Tibial artery (tissue), 4 donors: ENCODE results near the gene ALG11.
"Not testable (repeated sequence)": the region's sequence is repeated elsewhere in the genome, so short reads cannot be mapped to it uniquely, and the experiment has no call there.

Experiments used
- DNase-seq, 2 donors: peaks; one replicate each; pipeline ENCODE4 v3.0.0-alpha.2; 2019
- H3K27ac ChIP-seq, 2 donors: fragments of 200-600 bp; sonication (generic) in 1 of 2; 1 replicate in 1 of 2; 2 replicates in 1 of 2; pipeline ENCODE4 v1.5.1; 2018 to 2019; ENCODE audit warnings: mild to moderate bottlenecking in 1 of 2
- H3K27me3 ChIP-seq, 2 donors: fragments of 200-600 bp; sonication (generic) in 1 of 2; one replicate each; pipeline versions ENCODE4 v1.5.1 to v1.6.0; 2016 to 2019
- H3K36me3 ChIP-seq, 3 donors: fragments of 200-600 bp; sonication (generic) in 2 of 3; one replicate each; pipeline ENCODE4 v1.5.1; 2016 to 2019; ENCODE audit warnings: mild to moderate bottlenecking in 2 of 3
- H3K4me1 ChIP-seq, 4 donors: fragments of 200-600 bp; sonication (generic) in 2 of 4; 1 replicate in 3 of 4; 2 replicates in 1 of 4; pipeline ENCODE4 v1.5.1; 2016 to 2019
- H3K4me3 ChIP-seq, 2 donors: fragments of 200-600 bp; sonication (generic) in 1 of 2; 1 replicate in 1 of 2; 2 replicates in 1 of 2; pipeline ENCODE4 v1.5.1; 2018 to 2019; ENCODE audit warnings: mild to moderate bottlenecking in 2 of 2
- H3K9me3 ChIP-seq, 3 donors: fragments of 200-600 bp; sonication (generic) in 1 of 3; one replicate each; pipeline ENCODE4 v1.5.1; 2016 to 2019
- CTCF ChIP-seq, 2 experiments: fragments of 200-600 bp in 1 of 2; fragments of 450-650 bp in 1 of 2; IDR thresholded peaks; one replicate each; pipeline ENCODE4 v1.5.1; 2017 to 2019; ENCODE audit warnings: antibody characterized with exemption in 2 of 2, mild to moderate bottlenecking in 1 of 2, moderate library complexity in 1 of 2
- intact Hi-C: fragments of 100-400 bp; cut with DNase I; formaldehyde crosslinking; loops from one replicate; pipeline ENCODE4 v1.15.0; 2023; ENCODE audit warnings: low total_unique reads

The ALG11 gene

GRCh38 chr13:51978796-51979556 lies 33.2 kb upstream of the ALG11 start:
- Histone ChIP-seq H3K27ac (no peak overlapping the region), H3K27me3 (no peaks in the 10 kb centered on the region), H3K4me3 (no peak overlapping the region), H3K36me3 (no peaks in the 10 kb centered on the region), H3K9me3 (no peaks in the 10 kb centered on the region), H3K4me1 (peaks cover 0 to 19% (median 2%) of the 10 kb centered on the region in 4 donors)
- TF ChIP-seq CTCF (IDR thresholded peaks at IDR 0.05) = no peak
- DNase-seq = no peak
- intact Hi-C loops = no loop called here

GRCh38 chr13:51980908-51981307 lies 31.3 kb upstream of the ALG11 start:
- DNase-seq = no peak
- Histone ChIP-seq H3K9me3 (no peaks in the 10 kb centered on the region), H3K4me1 (peaks cover 0 to 19% (median 2%) of the 10 kb centered on the region in 4 donors), H3K27ac (no peak overlapping the region), H3K36me3 (no peaks in the 10 kb centered on the region), H3K4me3 (no peak overlapping the region), H3K27me3 (no peaks in the 10 kb centered on the region)
- no peak for TF ChIP-seq CTCF (IDR thresholded peaks at IDR 0.05)
- intact Hi-C loops = no loop called here

- Histone ChIP-seq H3K27me3 (no peaks in the 10 kb centered on the region), H3K27ac (no peak overlapping the region), H3K9me3 (no peaks in the 10 kb centered on the region), H3K36me3 (no peaks in the 10 kb centered on the region), H3K4me1 (peaks cover 0 to 19% (median 2%) of the 10 kb centered on the region in 4 donors), H3K4me3 (no peak overlapping the region)
- DNase-seq = no peak
- TF ChIP-seq CTCF (IDR thresholded peaks at IDR 0.05) = no peak
- intact Hi-C loops = no loop called here
These were observed 30.8 kb upstream of the ALG11 start for GRCh38 chr13:51981355-51981754.

GRCh38 chr13:51983292-51983691 lies 28.9 kb upstream of the ALG11 start:
- H3K9me3 ChIP-seq, H3K36me3 ChIP-seq, H3K4me3 ChIP-seq, DNase-seq, H3K27ac ChIP-seq, H3K27me3 ChIP-seq, intact Hi-C loops: not testable (repeated sequence)
- H3K4me1 ChIP-seq = peaks cover 0 to 19% (median 2%) of the 10 kb centered on the region in 4 donors

- H3K9me3 ChIP-seq, intact Hi-C loops: not testable (repeated sequence)
These were observed 27.3 kb upstream of the ALG11 start for GRCh38 chr13:51984904-51985303.

GRCh38 chr13:51988988-51989618 lies 23.1 kb upstream of the ALG11 start:
- no peaks in the 10 kb centered on the region for H3K27me3 ChIP-seq
- no peaks in the 10 kb centered on the region for H3K36me3 ChIP-seq
- no peak for DNase-seq
- H3K4me3 ChIP-seq = no peak overlapping the region
- no peak overlapping the region for H3K27ac ChIP-seq
- peaks cover 0 to 5% (median 0%) of the 10 kb centered on the region in 3 donors for H3K9me3 ChIP-seq
- no peaks in the 10 kb centered on the region for H3K4me1 ChIP-seq
- intact Hi-C loops = no loop called here
- no peak for TF ChIP-seq CTCF (IDR thresholded peaks at IDR 0.05)

More at GRCh38 chr13:51984904-51985303, 27.3 kb upstream of the ALG11 start:
- DNase-seq, H3K27ac ChIP-seq, H3K4me3 ChIP-seq, H3K27me3 ChIP-seq, H3K36me3 ChIP-seq: not testable (repeated sequence)
- H3K4me1 ChIP-seq = peaks cover 0 to 19% (median 2%) of the 10 kb centered on the region in 4 donors
